Ovary (tissue), 9 donors: ENCODE data around the gene STEAP1B. TPM values are rescaled to one million over a fixed set of nuclear protein-coding genes. Genes with fewer than 3 reads are reported as not detected.

ENCODE experiments used
- DNase-seq, 5 donors: peaks; one replicate each; pipeline ENCODE4 v3.0.0-alpha.2; 2019 to 2020
- H3K27ac ChIP-seq, 2 donors: fragments of 200-600 bp; one replicate each; pipeline versions ENCODE4 v1.5.1 to v1.8.0; 2019 to 2022
- H3K27me3 ChIP-seq: fragments of 200-600 bp; one replicate; pipeline ENCODE4 v1.8.0; 2022
- H3K36me3 ChIP-seq: fragments of 200-600 bp; sonication (generic); one replicate; pipeline ENCODE4 v1.5.1; 2019
- H3K4me1 ChIP-seq: one replicate; pipeline ENCODE4 v1.8.1; 2013; ENCODE audit warnings: mild to moderate bottlenecking, moderate library complexity; ENCODE audit not compliant: insufficient read depth
- H3K4me3 ChIP-seq: fragments of 200-600 bp; sonication (generic); one replicate; pipeline ENCODE4 v1.5.1; 2017
- H3K9me3 ChIP-seq, 2 donors: fragments of 200-600 bp in 1 of 2; sonication (generic) in 1 of 2; one replicate each; pipeline versions ENCODE4 v1.5.1 to v1.8.1; 2013 to 2019; ENCODE audit warnings: mild to moderate bottlenecking in 1 of 2, moderate library complexity in 1 of 2
- EP300 ChIP-seq: sonication (generic); formaldehyde crosslinking; IDR thresholded peaks from one replicate; pipeline ENCODE4 v1.6.1; 2017; ENCODE audit warnings: antibody characterized with exemption
- POLR2A ChIP-seq: fragments of 450-650 bp; IDR thresholded peaks from one replicate; pipeline ENCODE4 v1.6.1; 2017; ENCODE audit warnings: antibody characterized with exemption, mild to moderate bottlenecking, moderate library complexity
- WGBS, 3 donors: extraction: QIAGEN DNeasy Blood & Tissue Kit in 1 of 3; methylation state at CpG; one replicate each; pipeline versions ENCODE4 v1.1.5 to v1.1.7; 2013 to 2017; 5-methylcytosine and 5-hydroxymethylcytosine counted together
- intact Hi-C, 4 donors: fragments of 100-400 bp; cut with DNase I; formaldehyde crosslinking; loops; one replicate each; pipeline versions ENCODE4 v1.11.0 to v1.15.1; 2022 to 2023
- polyA plus RNA-seq, 2 donors: library from polyadenylated mRNA; stranded (reverse); fragments of 200-250 nt in 1 of 2; fragments of 350-450 nt in 1 of 2; fragmentation: Illumina TruSeq in 1 of 2; extraction: RNeasy Lipid Tissue Mini Kit (QIAGEN cat#74804) in 1 of 2; gene quantifications; one replicate each; pipeline ENCODE4 v1.2.3, GENCODE V29; 2013 to 2014
- total RNA-seq, 7 donors: library from RNA; depleted of rRNA in 2 of 7; stranded (reverse); fragments of >200 nt in 2 of 7; fragmentation: NEBNext Ultra II Directional in 3 of 7; extraction: Animal tissue kit (Norgen Biotek cat#: 25700) in 3 of 7; gene quantifications; one replicate each; pipeline versions ENCODE4 v1.1.0 to v1.2.4, GENCODE V29; 2016 to 2023
- TF ChIP-seq, protein P1 (sequence below), 3 donors: fragments of 450-650 bp in 2 of 3; fragments of 200-600 bp in 1 of 3; IDR thresholded peaks; one replicate each; pipeline versions ENCODE4 v1.5.1 to v1.8.0; 2016 to 2022; ENCODE audit warnings: antibody characterized with exemption in 3 of 3, mild to moderate bottlenecking in 1 of 3
- donor health status: DM: no; HTN: no; CAD: no; lungs with moderate emphysema.
- donor health status: DM: no; HTN: no; CAD: no.
- donor health status: Bipolar disorder and iron deficiency.
- donor health status: DM: yes; HTN: yes; CAD: no.
- donor health status: DM: no; HTN: no; CAD: no.
- donor health status: DM: yes; HTN: yes; CAD: no.

The STEAP1B gene
- total and polyA plus RNA-seq, 9 donors: 0.25 to 0.78 (median 0.37) TPM; not detected in 1

DNA sequence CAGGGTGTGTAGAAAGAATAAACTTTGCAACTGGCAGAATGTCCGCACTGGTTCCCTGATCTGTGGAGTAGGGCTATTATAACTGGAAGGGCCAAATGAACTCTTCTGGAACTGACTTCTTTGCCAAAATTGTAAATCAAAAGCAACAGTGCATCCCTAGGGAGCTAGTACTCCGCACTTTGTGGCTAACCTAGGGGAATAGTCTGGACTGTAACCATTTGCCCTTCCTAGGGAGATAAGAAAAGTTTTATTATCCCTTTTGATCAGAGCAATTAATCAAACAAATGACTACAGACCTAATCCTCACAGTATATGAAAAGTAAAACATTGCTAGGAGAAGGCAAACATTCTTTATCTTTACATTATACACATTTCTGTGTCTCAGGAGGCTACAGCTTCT is 45.5 kb upstream of the STEAP1B start:
- Histone ChIP-seq H3K9me3 (no peaks in the 10 kb centered on the region), H3K27me3 (no peaks in the 10 kb centered on the region), H3K4me1 (no peaks in the 10 kb centered on the region), H3K27ac (no peak overlapping the region), H3K36me3 (no peaks in the 10 kb centered on the region), H3K4me3 (no peak overlapping the region)
- TF ChIP-seq EP300 (no peak), POLR2A (no peak)
- TF ChIP-seq, protein P1, sequence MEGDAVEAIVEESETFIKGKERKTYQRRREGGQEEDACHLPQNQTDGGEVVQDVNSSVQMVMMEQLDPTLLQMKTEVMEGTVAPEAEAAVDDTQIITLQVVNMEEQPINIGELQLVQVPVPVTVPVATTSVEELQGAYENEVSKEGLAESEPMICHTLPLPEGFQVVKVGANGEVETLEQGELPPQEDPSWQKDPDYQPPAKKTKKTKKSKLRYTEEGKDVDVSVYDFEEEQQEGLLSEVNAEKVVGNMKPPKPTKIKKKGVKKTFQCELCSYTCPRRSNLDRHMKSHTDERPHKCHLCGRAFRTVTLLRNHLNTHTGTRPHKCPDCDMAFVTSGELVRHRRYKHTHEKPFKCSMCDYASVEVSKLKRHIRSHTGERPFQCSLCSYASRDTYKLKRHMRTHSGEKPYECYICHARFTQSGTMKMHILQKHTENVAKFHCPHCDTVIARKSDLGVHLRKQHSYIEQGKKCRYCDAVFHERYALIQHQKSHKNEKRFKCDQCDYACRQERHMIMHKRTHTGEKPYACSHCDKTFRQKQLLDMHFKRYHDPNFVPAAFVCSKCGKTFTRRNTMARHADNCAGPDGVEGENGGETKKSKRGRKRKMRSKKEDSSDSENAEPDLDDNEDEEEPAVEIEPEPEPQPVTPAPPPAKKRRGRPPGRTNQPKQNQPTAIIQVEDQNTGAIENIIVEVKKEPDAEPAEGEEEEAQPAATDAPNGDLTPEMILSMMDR (IDR thresholded peaks at IDR 0.05): no peak
- intact Hi-C loops: no loop called here
- 17 to 31% (median 29%) methylated on average over 2 of the region's 2 CpGs for WGBS, 3 donors
- no peak for DNase-seq

DNA sequence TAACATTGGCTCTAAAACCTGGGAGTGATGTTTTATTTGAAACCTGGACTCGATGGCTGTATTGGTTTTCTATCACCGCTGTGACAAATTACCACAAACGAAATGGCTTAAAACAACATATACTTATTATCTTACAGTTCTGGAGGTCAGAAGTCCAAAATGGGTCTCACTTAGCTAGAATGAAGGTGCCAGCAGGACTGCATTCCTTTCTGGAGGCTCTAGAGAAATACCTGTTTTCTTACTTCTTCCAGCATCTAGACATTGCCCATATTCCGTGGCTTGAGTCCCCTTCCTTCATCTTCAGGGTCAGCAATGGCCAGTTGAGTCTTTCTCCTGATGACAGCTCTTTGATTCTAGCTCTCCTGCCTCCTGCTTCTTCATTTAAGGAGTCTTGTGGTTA is 44.3 kb upstream of the STEAP1B start:
- H3K27me3 ChIP-seq: no peaks in the 10 kb centered on the region
- intact Hi-C loops: no loop called here
- DNase-seq: no peak
- H3K36me3 ChIP-seq: no peaks in the 10 kb centered on the region
- no peaks in the 10 kb centered on the region for H3K9me3 ChIP-seq
- no peak overlapping the region for H3K27ac ChIP-seq
- H3K4me1 ChIP-seq: no peaks in the 10 kb centered on the region
- no peak overlapping the region for H3K4me3 ChIP-seq
- TF ChIP-seq POLR2A: no peak
- TF ChIP-seq EP300: no peak
- TF ChIP-seq, protein P1 (IDR thresholded peaks at IDR 0.05): no peak
- 82 to 85% (median 83%) methylated on average over 4 of the region's 4 CpGs for WGBS, 3 donors

DNA sequence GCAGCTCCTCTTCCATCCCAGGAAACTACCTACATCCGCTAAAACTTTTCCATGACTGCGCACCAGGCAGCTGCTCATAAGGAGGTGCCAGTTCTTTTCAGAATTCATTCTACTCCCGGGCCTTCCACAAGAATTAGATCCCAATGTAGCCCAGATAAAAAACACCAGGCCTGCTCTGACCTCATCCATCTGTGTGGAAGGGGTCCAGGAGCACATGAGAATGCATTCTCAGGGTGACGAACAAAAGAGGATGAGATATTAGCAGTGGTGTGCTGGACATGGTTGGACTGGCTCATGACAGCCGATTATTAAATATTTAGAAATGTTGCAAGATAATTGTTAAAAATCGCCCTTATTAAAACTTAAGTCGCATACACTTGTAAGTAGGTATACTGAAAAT is 43.2 kb upstream of the STEAP1B start:
- Histone ChIP-seq H3K36me3 (no peaks in the 10 kb centered on the region), H3K4me1 (no peaks in the 10 kb centered on the region), H3K27ac (no peak overlapping the region), H3K9me3 (no peaks in the 10 kb centered on the region), H3K4me3 (no peak overlapping the region), H3K27me3 (no peaks in the 10 kb centered on the region)
- TF ChIP-seq EP300 (no peak), POLR2A (no peak)
- TF ChIP-seq, protein P1 (IDR thresholded peaks at IDR 0.05): no peak
- intact Hi-C loops: no loop called here
- no peak for DNase-seq
- 84 to 87% (median 85%) methylated on average over 7 of the region's 7 CpGs for WGBS, 3 donors

DNA sequence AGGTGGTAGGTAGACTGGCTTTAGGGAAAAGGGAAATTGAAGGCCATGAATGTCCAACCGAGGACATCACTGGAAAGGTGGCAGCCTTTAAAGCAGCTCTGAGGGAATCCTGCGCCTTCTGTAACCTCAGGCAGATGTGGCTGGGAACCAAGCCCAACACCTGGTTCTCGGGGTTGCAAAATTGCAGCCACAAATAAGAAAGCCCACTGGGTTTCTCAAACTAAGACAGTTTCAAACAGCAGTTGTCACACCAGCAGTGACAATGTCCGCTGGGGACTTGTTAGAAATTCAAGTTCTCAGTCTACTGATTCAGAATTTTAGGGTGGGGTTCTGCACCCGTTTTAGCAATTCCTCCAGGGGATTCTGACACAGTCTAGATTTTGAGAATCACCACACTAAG is 42.7 kb upstream of the STEAP1B start:
- no peaks in the 10 kb centered on the region for H3K4me1 ChIP-seq
- H3K27me3 ChIP-seq: no peaks in the 10 kb centered on the region
- 79 to 89% (median 79%) methylated on average over 5 of the region's 5 CpGs for WGBS, 3 donors
- intact Hi-C loops: no loop called here
- no peak for DNase-seq
- H3K27ac ChIP-seq: no peak overlapping the region
- H3K36me3 ChIP-seq: no peaks in the 10 kb centered on the region
- TF ChIP-seq POLR2A (no peak), EP300 (no peak)
- TF ChIP-seq, protein P1 (IDR thresholded peaks at IDR 0.05): no peak
- H3K4me3 ChIP-seq: no peak overlapping the region
- H3K9me3 ChIP-seq: no peaks in the 10 kb centered on the region

DNA sequence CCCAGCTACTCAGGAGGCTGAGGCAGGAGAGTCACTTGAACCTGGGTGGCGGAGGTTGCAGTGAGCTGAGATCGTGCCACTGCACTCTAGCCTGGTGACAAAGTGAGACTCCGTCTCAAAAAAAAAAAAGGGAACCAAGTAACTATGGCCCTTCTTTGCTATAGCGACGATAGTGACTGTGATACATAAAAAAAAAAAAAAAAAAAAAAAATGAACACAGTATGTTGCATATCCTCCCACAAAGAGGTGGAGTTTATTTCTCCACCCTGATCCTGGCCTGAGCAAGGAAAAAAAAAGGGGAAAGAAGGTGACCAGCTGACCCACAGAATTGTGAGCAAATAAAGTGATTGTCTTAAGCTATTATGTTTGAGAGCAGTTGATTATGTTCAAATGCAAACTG is 42.3 kb upstream of the STEAP1B start:
- TF ChIP-seq EP300: no peak
- no peak for TF ChIP-seq POLR2A
- TF ChIP-seq, protein P1 (IDR thresholded peaks at IDR 0.05): no peak
- 90 to 98% (median 90%) methylated on average over 5 of the region's 5 CpGs for WGBS, 3 donors
- H3K4me1 ChIP-seq: no peaks in the 10 kb centered on the region
- no peak overlapping the region for H3K27ac ChIP-seq
- intact Hi-C loops: no loop called here
- H3K36me3 ChIP-seq: no peaks in the 10 kb centered on the region
- no peaks in the 10 kb centered on the region for H3K27me3 ChIP-seq
- no peaks in the 10 kb centered on the region for H3K9me3 ChIP-seq
- no peak for DNase-seq
- H3K4me3 ChIP-seq: no peak overlapping the region
